Bronchial epithelial cell (primary cell): ENCODE data around the gene LRP5. TPM values are rescaled to one million over a fixed set of nuclear protein-coding genes. Genes with fewer than 3 reads are reported as not detected.

Source experiments
- DNase-seq: peaks from one replicate; pipeline ENCODE4 v3.0.0-alpha.2; 2010; ENCODE audit warnings: low read depth
- FAIRE-seq: peaks from 2 replicates; lab custom pipeline; 2011; peaks lifted over from hg19 to GRCh38; lab: Jason Lieb, UNC
- H3K27me3 ChIP-seq: 2 replicates; pipeline ENCODE4 v1.5.1; 2011; ENCODE audit warnings: low read length; ENCODE audit not compliant: control insufficient read depth, insufficient read depth
- H3K36me3 ChIP-seq: 2 replicates; pipeline ENCODE4 v1.5.1; 2011; ENCODE audit warnings: low read length; ENCODE audit not compliant: control insufficient read depth, insufficient read depth
- H3K4me3 ChIP-seq: 2 replicates; pipeline ENCODE4 v1.5.1; 2011; ENCODE audit warnings: mild to moderate bottlenecking, low read depth, low read length, control low read depth
- total RNA-seq: library from RNA; depleted of rRNA; stranded (reverse); fragments of >200 nt; gene quantifications from 2 replicates; pipeline ENCODE4 v1.2.1, GENCODE V29; 2014
- TF ChIP-seq, protein P1 (sequence below): IDR thresholded peaks from 2 replicates; pipeline ENCODE4 v1.5.1; 2011; ENCODE audit warnings: mild to moderate bottlenecking, moderate library complexity, low read length, control low read depth, inconsistent platforms; ENCODE audit not compliant: insufficient read depth, severe bottlenecking

LRP5 gene
- total RNA-seq, 1 donor from 2014 or later = 21.6 TPM

DNA sequence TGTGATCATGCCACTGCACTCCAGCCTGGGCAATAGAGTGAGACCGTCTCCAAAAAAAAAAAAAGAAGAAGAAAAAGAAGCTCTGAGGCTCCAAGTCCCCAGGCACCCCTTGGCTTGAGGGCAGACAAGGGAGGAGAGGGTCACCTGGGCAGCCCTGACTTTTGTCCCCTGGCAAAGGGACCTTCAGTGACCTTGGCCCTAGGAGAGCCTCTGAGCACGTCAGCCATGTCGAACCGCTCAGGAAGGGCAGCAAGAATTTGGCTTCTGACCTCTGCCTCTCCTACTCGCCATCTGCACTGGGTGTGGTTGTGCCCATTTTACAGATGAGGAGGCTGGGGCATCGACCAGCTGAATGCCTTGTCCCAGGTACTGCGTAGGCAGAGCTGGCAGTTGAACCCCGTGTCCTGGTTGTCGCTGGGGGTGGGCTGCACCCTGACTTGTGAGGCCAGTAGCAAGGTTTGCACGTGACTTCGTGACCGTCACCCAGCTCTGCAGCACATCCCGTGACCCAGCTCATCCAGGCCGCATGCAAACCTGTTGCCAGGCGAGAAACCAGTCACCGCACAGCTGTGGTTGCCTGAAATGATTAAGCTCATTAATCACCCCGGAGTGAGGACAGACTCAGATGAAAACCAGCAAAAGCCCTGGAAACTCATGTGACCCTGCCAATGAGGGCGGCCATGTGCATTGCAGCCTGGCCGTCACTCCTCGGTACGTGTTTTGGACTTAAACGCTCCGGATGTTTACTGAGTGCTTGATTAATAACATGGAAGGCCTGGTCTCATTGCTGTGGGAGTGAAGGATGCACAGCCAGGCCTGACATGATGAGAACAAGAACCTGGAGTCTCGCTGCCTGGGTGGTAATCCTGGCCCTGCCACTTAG lies 100.4 kb downstream of the LRP5 start:
- FAIRE-seq = no peak
- H3K36me3 ChIP-seq = peaks cover 23% of the 10 kb centered on the region
- H3K27me3 ChIP-seq = no peaks in the 10 kb centered on the region
- no peak for DNase-seq
- H3K4me3 ChIP-seq = no peak overlapping the region
- TF ChIP-seq, protein P1, sequence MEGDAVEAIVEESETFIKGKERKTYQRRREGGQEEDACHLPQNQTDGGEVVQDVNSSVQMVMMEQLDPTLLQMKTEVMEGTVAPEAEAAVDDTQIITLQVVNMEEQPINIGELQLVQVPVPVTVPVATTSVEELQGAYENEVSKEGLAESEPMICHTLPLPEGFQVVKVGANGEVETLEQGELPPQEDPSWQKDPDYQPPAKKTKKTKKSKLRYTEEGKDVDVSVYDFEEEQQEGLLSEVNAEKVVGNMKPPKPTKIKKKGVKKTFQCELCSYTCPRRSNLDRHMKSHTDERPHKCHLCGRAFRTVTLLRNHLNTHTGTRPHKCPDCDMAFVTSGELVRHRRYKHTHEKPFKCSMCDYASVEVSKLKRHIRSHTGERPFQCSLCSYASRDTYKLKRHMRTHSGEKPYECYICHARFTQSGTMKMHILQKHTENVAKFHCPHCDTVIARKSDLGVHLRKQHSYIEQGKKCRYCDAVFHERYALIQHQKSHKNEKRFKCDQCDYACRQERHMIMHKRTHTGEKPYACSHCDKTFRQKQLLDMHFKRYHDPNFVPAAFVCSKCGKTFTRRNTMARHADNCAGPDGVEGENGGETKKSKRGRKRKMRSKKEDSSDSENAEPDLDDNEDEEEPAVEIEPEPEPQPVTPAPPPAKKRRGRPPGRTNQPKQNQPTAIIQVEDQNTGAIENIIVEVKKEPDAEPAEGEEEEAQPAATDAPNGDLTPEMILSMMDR = no peak

DNA sequence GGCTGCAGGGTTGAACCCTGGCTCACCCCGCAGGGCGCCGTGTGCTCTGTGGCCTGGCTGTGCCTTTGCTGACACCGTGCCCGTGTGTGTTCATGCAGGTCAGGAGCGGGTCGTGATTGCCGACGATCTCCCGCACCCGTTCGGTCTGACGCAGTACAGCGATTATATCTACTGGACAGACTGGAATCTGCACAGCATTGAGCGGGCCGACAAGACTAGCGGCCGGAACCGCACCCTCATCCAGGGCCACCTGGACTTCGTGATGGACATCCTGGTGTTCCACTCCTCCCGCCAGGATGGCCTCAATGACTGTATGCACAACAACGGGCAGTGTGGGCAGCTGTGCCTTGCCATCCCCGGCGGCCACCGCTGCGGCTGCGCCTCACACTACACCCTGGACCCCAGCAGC lies 101.2 kb downstream of the LRP5 start:
- Histone ChIP-seq H3K4me3 (no peak overlapping the region), H3K36me3 (peaks cover 23% of the 10 kb centered on the region), H3K27me3 (no peaks in the 10 kb centered on the region)
- TF ChIP-seq, protein P1 = no peak
- FAIRE-seq (no peak), DNase-seq (no peak)

DNA sequence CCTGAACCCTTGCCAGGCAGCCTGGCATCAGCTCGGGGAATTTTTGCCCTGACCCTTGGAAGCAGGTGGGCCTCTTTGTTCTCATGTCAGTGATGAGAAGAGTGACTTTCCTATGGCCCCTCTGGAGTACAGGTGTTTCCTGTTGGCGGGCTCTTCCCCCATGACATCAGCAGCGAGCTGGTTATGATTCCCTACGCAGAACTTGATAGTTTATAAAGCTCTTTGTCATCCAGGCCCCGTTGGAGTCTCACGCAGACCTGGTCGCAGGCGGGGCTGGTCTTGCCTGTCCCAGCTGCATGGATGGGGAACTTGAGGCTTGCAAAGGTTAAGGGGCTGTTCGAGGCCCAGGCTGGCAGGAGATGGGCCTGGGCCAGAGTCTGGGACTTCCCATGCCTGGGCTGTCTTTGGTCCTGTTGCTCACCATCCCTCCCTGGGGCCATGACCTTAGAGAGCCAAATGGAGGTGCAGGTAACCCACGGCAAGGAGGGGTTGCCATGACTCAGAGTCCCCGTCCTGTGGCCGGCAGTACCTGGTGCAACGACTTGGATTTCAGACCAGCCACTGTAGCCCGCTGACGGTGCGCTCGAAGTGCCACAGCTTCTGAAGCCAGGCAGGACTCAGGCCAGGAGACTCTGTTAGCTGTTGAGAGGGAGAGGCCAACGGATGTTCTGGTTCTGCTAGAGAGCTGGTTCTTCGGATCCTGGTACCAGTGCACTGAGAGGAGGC lies 102.3 kb downstream of the LRP5 start:
- Histone ChIP-seq H3K4me3 (no peak overlapping the region), H3K27me3 (no peaks in the 10 kb centered on the region), H3K36me3 (peaks cover 23% of the 10 kb centered on the region)
- TF ChIP-seq, protein P1 = no peak
- FAIRE-seq (peak; percentile 43), DNase-seq (no peak)

DNA sequence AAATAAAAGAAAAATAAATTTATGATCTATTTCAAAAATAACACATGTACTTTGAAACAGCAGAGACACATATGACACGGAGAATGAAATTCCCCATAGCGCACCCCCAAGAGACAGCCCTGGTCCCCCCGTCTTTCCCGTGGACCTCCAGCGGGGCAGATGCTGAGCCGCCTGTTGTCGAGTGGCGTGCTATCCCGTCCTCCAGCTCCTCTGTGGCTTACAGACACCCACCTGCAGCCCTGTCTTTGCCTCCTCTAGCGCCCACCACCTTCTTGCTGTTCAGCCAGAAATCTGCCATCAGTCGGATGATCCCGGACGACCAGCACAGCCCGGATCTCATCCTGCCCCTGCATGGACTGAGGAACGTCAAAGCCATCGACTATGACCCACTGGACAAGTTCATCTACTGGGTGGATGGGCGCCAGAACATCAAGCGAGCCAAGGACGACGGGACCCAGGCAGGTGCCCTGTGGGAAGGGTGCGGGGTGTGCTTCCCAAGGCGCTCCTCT lies 103.7 kb downstream of the LRP5 start:
- peaks cover 23% of the 10 kb centered on the region for H3K36me3 ChIP-seq
- TF ChIP-seq, protein P1 = no peak
- no peak for FAIRE-seq

DNA sequence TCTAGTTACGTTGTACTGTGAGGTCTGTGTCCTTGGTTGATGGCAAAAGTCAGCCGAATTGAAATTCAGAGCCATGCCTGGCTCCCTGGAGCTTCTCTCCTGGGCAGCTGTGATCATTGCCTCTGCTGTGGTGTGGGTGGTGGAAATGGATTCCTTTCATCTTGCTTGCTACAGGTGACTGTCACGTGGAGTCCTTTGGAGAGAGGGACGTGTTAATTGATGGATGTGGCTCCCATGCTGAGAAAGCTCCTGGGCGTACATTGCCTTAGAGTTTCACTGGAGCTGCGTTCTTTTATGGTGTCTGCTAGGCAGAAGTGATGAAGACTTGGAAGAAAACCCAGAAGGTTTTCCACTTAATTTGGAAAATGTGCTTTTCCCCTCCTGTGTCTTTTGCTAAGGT lies 106.3 kb downstream of the LRP5 start:
- Histone ChIP-seq H3K4me3 (no peak overlapping the region), H3K27me3 (no peaks in the 10 kb centered on the region), H3K36me3 (peaks cover 12% of the 10 kb centered on the region)
- DNase-seq (no peak), FAIRE-seq (peak; percentile 84)
- TF ChIP-seq, protein P1 = no peak

More for the DNA sequence above, 103.7 kb downstream of the LRP5 start:
- H3K27me3 ChIP-seq = no peaks in the 10 kb centered on the region
- no peak overlapping the region for H3K4me3 ChIP-seq
- DNase-seq = no peak
